Gastroesophageal sphincter (tissue), 3 donors: ENCODE results near the gene TPRX1.

Source experiments
- CTCF ChIP-seq, 4 experiments: fragments of 200-600 bp in 2 of 4; fragments of 450-650 bp in 2 of 4; sonication (generic) in 1 of 4; IDR thresholded peaks; one replicate each; pipeline ENCODE4 v1.5.1; 2017 to 2019; ENCODE audit warnings: antibody characterized with exemption in 4 of 4, mild to moderate bottlenecking in 2 of 4, moderate library complexity in 2 of 4
- POLR2A ChIP-seq, 2 donors: fragments of 450-650 bp; IDR thresholded peaks; one replicate each; pipeline ENCODE4 v1.6.1; 2017; ENCODE audit warnings: antibody characterized with exemption in 2 of 2, mild to moderate bottlenecking in 2 of 2, moderate library complexity in 1 of 2
- POLR2AphosphoS5 ChIP-seq: sonication (generic); formaldehyde crosslinking; IDR thresholded peaks from one replicate; pipeline ENCODE4 v1.6.1; 2017; ENCODE audit warnings: antibody characterized with exemption

DNA sequence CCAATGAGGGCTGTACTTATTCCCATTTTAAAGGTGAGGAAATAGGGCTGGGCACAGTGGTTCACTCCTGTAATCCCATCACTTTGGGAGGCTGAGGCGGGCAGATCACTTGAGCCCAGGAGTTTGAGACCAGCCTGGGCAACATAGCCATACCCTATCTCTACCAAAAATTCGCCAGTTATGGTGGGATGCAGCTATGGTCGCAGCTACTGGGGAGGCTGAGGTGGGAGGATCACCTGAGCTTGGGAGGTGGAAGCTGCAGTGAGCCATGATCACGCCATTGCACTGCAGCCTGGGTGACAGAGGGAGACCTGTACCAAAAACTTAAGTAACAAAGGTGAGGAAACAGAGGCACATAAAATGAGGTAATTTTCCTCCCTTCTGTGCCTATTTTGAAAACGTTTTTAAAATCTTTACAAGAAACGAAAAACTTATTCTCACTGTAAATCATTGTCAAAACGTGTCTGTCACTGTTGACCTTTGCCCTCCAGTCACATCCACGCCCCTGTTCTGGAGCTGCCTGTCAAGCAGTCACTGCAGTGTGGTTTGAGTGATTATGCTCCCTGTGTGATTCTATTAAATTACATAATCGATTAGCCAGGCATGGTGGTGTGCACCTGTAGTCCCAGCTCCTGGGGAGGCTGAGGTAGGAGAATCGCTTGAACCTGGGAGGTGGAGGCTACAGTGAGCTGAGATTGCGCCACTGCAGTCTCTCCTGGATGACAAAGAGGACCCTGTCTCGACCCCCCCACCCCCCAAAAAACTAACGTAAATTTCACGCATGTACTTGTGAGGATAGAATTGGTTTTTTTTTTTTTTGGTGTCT, 46.5 kb downstream of the TPRX1 start:
- TF ChIP-seq POLR2AphosphoS5, result no peak
- TF ChIP-seq CTCF (IDR thresholded peaks at IDR 0.05), result no peak
- no peak for TF ChIP-seq POLR2A (IDR thresholded peaks at IDR 0.05)
